GM19035 (cell line): ENCODE measurements around the gene XG.
"Not testable (repeated sequence)": the region's sequence is repeated elsewhere in the genome, so short reads cannot be mapped to it uniquely, and the experiment has no call there.

ENCODE experiments used
- ATAC-seq: cut with Tn5 transposase; IDR thresholded peaks from one replicate; pipeline ENCODE4 v1.9.1; 2021; ENCODE audit not compliant: unreplicated experiment

XG gene

DNA sequence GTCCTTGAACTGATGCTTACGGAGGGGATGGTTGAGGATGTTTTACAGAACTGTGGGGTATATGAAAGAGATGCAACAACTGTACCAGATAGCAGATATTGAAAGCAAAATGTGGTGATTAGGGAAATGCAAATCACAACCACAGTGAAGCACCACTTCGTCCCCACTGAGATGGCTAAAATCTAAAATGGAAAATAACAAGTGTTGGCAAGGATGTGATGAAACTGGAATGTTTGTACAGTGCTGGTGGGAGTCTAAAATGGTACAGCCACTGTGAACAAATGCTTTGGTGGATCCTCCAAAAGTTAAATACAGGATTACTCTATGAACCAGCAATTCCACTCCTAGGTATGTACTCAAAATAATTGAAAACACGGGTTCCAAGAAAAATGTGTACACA lies 22.9 kb downstream of the XG start:
- no peak for ATAC-seq

DNA sequence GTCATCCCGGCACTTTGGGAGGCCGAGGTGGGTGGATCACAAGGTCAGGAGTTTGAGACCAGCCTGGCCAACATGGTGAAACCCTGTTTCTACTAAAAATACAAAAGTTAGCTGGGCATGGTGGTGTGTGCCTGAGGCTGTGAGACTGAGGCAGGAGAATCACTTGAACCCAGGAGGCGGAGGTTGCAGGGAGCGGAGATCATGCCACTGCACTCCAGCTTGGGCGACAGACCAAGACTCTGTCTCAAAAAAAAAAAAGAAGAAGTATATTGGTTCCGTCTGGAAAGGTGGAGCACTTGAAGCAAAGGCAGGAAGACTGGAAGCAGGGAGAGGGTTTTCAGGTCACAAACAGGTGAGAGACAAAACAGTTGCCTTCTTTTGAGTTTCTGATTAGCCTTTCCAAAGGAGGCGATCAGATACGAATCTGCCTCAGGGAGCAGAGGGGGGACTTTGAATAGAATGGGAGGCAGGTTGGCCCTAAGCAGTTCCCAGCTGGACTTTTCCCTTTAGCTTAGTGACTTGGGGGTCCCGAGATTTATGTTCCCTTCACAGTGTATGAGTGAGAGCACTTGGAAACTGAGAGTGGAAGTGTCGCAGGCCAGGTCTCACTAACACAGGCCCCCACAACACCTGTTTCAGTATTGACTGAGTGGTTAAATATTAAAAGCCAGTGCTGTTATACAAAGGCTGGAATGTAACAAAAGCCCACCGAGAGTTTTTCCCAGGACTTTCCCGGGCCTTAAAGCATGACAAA lies 28.8 kb downstream of the XG start:
- not testable (repeated sequence) for ATAC-seq

DNA sequence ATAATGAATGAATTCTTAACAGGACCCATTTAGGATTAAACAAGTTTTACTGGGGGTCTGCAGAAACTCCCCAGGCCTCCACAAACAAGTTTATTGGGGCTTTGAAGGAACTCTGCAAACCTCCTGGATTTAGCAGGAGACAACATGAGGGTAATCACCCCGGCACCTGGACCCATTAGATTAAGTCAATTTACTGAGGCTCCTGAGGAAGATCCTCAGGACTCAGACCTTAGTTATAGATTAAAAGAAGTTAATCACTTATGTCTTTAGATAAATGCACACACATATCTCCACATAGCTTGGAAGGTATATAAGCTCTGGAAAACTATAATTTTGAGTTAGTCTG lies 29.4 kb downstream of the XG start:
- no peak for ATAC-seq

DNA sequence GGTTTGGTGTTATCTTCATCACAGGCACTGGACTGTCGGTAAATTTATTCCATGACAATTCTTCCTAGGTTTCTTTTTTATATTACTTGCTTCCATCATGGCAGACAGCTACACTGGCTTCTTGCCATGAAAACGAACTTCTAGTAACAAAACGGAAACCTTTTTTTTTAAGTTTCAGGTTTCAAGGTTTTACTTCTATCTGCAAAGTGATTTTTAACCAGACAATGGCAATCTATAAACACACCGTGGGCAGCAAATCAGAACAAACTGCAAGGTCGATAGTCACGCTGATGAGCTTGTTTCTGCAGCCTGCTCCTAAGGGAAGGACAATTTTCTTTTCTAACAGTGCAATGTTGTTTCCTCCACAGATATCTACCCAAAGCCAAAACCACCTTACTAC lies 29.9 kb downstream of the XG start:
- ATAC-seq: no peak

DNA sequence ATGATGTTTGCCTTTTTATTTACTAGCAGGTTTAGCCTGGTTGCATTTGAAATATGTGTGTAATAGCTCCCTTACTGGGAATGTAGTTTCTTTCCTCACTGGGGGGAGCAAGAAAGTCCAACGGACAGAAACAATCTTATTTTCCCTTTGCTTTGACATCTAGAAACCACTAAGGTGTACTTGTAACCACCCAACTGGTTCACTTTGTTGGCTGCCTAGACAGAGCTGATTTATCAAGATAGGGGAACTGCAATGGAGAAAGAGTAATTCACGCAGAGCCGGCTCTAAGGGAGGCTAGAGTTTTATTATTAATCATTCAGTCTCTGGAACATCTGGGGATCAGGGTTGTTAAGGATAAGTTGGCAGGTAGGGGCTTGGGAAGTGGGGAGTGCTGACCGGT lies 30.3 kb downstream of the XG start:
- ATAC-seq: no peak

GRCh38 chrX:2782778-2783177 lies 30.9 kb downstream of the XG start:
- ATAC-seq: no peak

GRCh38 chrX:2784026-2784425 lies 32.2 kb downstream of the XG start:
- no peak for ATAC-seq

- no peak for ATAC-seq
Observed at GRCh38 chrX:2785538-2785937, 33.7 kb downstream of the XG start.

DNA sequence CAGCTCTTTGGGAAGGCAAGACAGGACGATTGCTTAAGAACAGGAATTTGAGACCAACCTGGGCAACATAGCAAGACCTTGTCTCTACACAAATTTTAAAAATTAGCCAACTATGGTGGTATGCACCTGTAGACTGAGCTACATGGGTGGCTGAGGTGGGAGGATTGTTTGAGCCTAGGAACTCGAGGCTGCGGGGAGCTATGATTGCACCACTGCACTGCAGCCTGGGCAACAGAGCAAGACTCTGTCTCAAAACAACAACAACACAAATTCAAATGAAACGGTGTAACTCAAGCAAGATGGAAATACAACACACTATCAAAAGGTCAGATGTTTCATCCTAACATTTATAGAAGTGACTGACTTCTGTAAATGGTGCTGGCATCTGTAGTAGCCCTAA lies 37.1 kb downstream of the XG start:
- ATAC-seq: no peak

GRCh38 chrX:2789569-2789968 lies 37.7 kb downstream of the XG start:
- no peak for ATAC-seq

- no peak for ATAC-seq
Observed at GRCh38 chrX:2793752-2794151, 41.9 kb downstream of the XG start.

DNA sequence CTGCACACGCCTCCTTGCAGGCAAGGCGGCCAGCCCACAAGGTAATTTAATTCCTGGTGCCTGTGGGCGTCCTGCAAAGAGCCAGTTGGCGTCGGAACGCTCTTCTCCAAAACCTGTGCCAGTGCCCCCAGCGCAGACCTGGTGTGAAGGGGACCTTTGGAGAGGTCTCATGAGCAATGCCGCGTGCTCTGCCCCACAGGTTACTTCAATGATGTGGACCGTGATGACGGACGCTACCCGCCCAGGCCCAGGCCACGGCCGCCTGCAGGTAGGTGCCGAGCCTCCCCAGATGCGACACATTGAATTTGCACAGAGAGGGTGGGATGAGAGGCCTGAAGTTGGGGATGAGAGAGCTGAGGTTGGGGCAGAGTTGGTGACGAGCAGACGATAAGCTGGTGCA lies 42.5 kb downstream of the XG start:
- ATAC-seq: no peak

DNA sequence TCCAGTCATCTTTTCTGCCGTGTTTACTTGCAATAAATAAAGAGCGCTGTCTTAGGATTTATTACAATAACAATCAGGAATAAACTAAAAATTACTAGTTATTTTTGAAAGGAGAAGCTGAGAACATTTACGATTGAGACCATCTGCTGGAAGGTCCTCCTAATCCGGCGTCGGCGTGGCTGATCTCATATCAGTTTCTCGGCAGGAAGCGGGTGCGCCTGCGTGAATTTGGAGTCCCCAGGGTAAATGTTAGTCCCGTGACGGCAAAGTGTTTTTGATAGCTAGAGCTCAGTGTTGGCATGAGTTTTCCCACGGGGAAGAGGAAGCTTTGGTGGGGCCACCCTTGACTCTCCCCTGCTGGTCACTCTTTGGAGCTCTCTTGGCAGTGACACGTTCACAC lies 45.0 kb downstream of the XG start:
- ATAC-seq: not testable (repeated sequence)

GRCh38 chrX:2799369-2799768 lies 47.5 kb downstream of the XG start:
- ATAC-seq: no peak

GRCh38 chrX:2799980-2800379 lies 48.1 kb downstream of the XG start:
- not testable (repeated sequence) for ATAC-seq

- no peak for ATAC-seq
Observed at GRCh38 chrX:2801223-2801622, 49.4 kb downstream of the XG start.

DNA sequence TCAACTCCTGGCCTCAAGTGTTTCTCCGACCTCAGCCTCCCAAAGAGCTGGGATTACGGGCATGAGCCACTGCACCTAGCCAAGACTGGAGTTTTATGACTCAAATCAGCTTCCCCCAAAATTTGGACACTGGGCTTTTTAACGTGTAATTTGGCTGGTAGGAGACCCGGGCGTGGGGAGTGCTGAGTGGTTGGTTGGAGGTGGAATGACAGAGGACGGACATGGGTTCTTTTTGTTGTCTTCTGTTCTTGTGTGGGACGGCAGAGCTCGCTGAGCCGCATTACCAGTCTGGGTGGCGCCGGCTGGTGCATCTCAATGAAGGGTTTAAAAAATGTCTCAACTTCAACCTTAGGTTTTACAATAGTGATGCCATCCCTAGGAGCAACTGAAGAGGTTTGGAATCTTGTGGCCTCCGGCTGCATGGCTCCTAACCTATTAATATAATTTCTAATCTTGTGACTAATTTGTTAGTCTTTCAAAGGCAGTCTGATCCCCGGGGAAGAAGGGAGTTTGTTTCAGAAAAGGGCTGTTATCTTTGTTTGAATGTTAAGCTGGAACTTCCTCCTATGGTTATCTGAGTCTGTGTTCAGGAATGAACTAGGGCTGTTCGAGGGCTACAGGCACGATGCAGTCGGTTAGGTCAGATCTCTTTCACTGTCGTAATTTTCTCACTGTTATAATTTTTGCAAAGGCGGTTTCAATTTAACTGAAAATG lies 50.7 kb downstream of the XG start:
- not testable (repeated sequence) for ATAC-seq

- not testable (repeated sequence) for ATAC-seq
Observed at GRCh38 chrX:2803486-2803885, 51.6 kb downstream of the XG start.

DNA sequence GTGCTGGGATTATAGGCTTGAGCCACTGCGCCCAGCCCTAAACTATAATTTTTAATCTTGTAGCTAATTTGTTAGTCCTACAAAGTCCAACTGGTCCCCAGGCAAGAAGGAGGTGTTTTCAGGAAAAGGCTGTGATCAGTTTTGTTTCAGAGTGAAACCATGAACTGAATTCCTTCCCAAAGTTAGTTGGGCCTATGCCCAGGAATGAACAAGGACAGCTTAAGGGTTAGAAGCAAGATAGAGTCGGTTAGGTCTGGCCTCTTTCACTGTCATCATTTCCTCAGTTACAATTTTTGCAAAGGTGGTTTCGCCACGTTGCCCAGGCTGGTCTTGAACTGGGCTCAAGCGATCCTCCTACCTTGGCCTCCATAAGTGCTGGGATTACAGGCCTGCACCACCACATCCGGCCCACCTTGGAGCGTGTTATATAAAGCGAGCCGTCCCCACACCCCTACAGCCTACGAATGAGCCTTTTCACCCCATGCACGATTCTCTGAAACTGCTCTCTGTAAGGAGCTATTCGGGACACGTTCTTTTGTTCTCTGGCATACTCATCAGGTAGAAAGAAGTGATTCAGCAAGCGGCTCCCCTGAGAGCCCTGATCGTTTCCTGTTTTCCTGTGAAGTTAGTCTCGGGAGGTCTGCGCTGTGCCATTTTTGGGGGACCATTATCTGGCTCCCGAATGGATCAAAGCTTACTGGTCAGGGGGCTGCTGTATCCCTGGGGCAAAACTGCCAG lies 52.4 kb downstream of the XG start:
- ATAC-seq: not testable (repeated sequence)

DNA sequence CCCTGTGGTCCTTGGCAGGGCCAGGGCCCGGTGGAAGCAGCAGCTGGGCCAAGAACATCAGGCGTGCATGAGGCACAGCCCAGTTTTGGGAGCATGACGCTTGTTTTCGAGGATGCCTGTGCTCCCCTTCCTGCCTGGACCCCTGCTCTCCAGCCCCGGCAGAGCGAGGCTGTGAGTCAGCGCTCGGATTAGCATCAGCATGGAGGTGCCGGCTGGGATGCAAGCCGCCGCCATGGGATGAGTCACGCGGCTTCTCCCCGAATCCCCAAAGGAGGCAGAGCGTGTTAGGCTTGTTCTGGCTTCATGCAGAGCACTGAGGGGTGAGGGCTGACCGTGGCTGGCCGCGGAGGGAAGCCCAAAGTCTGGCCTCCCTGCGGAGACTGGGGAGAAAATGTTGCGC lies 53.0 kb downstream of the XG start:
- ATAC-seq: not testable (repeated sequence)

GRCh38 chrX:2811271-2811670 lies 59.4 kb downstream of the XG start:
- no peak for ATAC-seq
